HepG2 (cell line): Measurements from ENCODE around the gene YIF1A. TPM values are rescaled to one million over a fixed set of nuclear protein-coding genes. Genes with fewer than 3 reads are reported as not detected.

Experiments
- ADNP ChIP-seq: sonication (generic); formaldehyde crosslinking; IDR thresholded peaks from 2 replicates; pipeline ENCODE4 v1.4.0; 2020; ENCODE audit warnings: missing genetic modification reagents
- CREB1 ChIP-seq, 2 experiments: fragments of 450-650 bp in 1 of 2; IDR thresholded peaks; 2 replicates each; pipeline ENCODE4 v1.6.1; 2016 to 2017; ENCODE audit warnings: control low read depth in 1 of 2, mild to moderate bottlenecking in 1 of 2, missing compliant biosample characterization in 1 of 2, missing genetic modification characterization in 1 of 2
- FOSL2 ChIP-seq: sonication (generic); formaldehyde crosslinking; IDR thresholded peaks from 2 replicates; pipeline ENCODE4 v1.4.0; 2020; ENCODE audit warnings: missing genetic modification reagents
- HOXA5 ChIP-seq: sonication (generic); formaldehyde crosslinking; IDR thresholded peaks from 2 replicates; pipeline ENCODE4 v1.4.0; 2020; ENCODE audit warnings: missing genetic modification reagents
- KDM1A ChIP-seq: IDR thresholded peaks from 2 replicates; pipeline ENCODE4 v1.6.1; 2016; ENCODE audit warnings: missing compliant biosample characterization
- NFE2L1 ChIP-seq: sonication (generic); formaldehyde crosslinking; IDR thresholded peaks from 2 replicates; pipeline ENCODE4 v1.4.0; 2020; ENCODE audit warnings: missing genetic modification reagents, mild to moderate bottlenecking, borderline replicate concordance
- ZBTB7A ChIP-seq: sonication (generic); formaldehyde crosslinking; IDR thresholded peaks from 2 replicates; pipeline ENCODE4 v1.8.0; 2022; ENCODE audit warnings: mild to moderate bottlenecking, missing genetic modification reagents
- ZKSCAN5 ChIP-seq: sonication (generic); formaldehyde crosslinking; IDR thresholded peaks from 2 replicates; pipeline ENCODE4 v1.5.1; 2020; ENCODE audit warnings: mild to moderate bottlenecking, missing genetic modification reagents
- ZNF256 ChIP-seq: sonication (generic); formaldehyde crosslinking; conservative IDR thresholded peaks from 2 replicates; pipeline ENCODE4 v1.4.0; 2020; ENCODE audit warnings: missing genetic modification reagents
- ZNF326 ChIP-seq: sonication (generic); formaldehyde crosslinking; IDR thresholded peaks from 2 replicates; pipeline ENCODE4 v1.4.0; 2020; ENCODE audit warnings: missing genetic modification reagents, borderline replicate concordance
- ZNF557 ChIP-seq: sonication (generic); formaldehyde crosslinking; IDR thresholded peaks from 2 replicates; pipeline ENCODE4 v1.4.0; 2020; ENCODE audit warnings: missing genetic modification reagents
- ZNF619 ChIP-seq: sonication (generic); formaldehyde crosslinking; IDR thresholded peaks from 2 replicates; pipeline ENCODE4 v1.4.0; 2020; ENCODE audit warnings: mild to moderate bottlenecking, missing genetic modification reagents
- ZNF629 ChIP-seq: sonication (generic); formaldehyde crosslinking; conservative IDR thresholded peaks from 2 replicates; pipeline ENCODE4 v1.5.0; 2020; ENCODE audit warnings: missing genetic modification reagents
- ZNF878 ChIP-seq: sonication (generic); formaldehyde crosslinking; IDR thresholded peaks from 2 replicates; pipeline ENCODE4 v1.8.1; 2023; ENCODE audit warnings: mild to moderate bottlenecking, missing genetic modification reagents, moderate library complexity
- polyA plus RNA-seq, 8 experiments: library from polyadenylated mRNA; depleted of rRNA in 3 of 8; stranded (reverse) in 7 of 8; unstranded in 1 of 8; fragments of >200 nt; fragmentation: Illumina TruSeq in 4 of 8; extraction: Trizol in 4 of 8; gene quantifications; 2 replicates each; pipeline versions ENCODE4 v1.2.1 to v1.2.3, GENCODE V29; 2011 to 2016; ENCODE audit warnings: low read depth in 4 of 8, missing spikeins in 1 of 8, mixed read lengths in 1 of 8; ENCODE audit not compliant: insufficient read depth in 1 of 8
- total RNA-seq, 5 experiments: library from RNA; depleted of rRNA; stranded (reverse); fragments of >200 nt; fragmentation: Illumina TruSeq; extraction: Trizol; gene quantifications; 2 replicates each; pipeline ENCODE4 v1.2.3, GENCODE V29; 2016; ENCODE audit warnings: low read depth in 1 of 5
- TF ChIP-seq, protein P1 (sequence below): sonication (generic); formaldehyde crosslinking; IDR thresholded peaks from 2 replicates; pipeline ENCODE4 v1.4.0; 2020; ENCODE audit warnings: mild to moderate bottlenecking, missing genetic modification reagents
- TF ChIP-seq, protein P2 (sequence below): sonication (generic); formaldehyde crosslinking; IDR thresholded peaks from 2 replicates; pipeline ENCODE4 v1.5.0; 2020; ENCODE audit warnings: mild to moderate bottlenecking, missing genetic modification reagents
- TF ChIP-seq, protein P3 (sequence below): sonication (generic); formaldehyde crosslinking; IDR thresholded peaks from 2 replicates; pipeline ENCODE4 v1.8.0; 2022; ENCODE audit warnings: missing genetic modification reagents, mild to moderate bottlenecking, moderate library complexity, borderline replicate concordance
- TF ChIP-seq, protein P4 (sequence below): sonication (generic); formaldehyde crosslinking; IDR thresholded peaks from 2 replicates; pipeline ENCODE4 v1.4.0; 2020; ENCODE audit warnings: missing genetic modification reagents, borderline replicate concordance

YIF1A gene
- total and polyA plus RNA-seq, 2 of the 13 experiments (the other 11 are each of a cell fraction or from before 2014, with no cell fraction given) = 133 to 145 TPM

DNA sequence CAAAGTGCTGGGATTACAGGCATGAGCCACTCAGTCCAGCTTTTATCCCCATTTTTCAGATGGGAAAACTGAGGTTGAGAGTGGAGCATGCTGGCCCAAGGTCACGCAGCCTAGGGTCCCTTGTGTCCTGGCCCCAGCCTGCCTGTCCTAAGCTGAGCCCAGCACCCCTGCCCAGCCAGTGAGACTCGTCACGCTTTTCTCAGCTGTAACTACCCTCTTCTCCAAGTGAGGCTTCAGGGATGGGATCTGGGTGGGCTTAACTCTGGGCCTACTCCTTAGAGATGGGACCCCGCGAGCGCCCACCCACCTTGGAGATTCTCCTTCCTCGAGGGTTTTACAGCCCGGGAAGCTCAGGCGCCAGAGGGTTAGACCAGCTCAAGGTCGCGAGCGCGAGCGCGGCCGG, 2.4 kb upstream of the YIF1A start (continued):
- TF ChIP-seq, protein P1, sequence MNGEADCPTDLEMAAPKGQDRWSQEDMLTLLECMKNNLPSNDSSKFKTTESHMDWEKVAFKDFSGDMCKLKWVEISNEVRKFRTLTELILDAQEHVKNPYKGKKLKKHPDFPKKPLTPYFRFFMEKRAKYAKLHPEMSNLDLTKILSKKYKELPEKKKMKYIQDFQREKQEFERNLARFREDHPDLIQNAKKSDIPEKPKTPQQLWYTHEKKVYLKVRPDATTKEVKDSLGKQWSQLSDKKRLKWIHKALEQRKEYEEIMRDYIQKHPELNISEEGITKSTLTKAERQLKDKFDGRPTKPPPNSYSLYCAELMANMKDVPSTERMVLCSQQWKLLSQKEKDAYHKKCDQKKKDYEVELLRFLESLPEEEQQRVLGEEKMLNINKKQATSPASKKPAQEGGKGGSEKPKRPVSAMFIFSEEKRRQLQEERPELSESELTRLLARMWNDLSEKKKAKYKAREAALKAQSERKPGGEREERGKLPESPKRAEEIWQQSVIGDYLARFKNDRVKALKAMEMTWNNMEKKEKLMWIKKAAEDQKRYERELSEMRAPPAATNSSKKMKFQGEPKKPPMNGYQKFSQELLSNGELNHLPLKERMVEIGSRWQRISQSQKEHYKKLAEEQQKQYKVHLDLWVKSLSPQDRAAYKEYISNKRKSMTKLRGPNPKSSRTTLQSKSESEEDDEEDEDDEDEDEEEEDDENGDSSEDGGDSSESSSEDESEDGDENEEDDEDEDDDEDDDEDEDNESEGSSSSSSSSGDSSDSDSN (CRISPR knock-in tag) = no peak
- TF ChIP-seq FOSL2 (no peak), ADNP (peak; percentile 58; the same call in 1 of the 2 replicates), ZNF557 (CRISPR knock-in tag) (no peak), HOXA5 (no peak), NFE2L1 (CRISPR knock-in tag) (no peak), ZNF619 (no peak), ZNF629 (CRISPR knock-in tag) (peak; percentile 96), CREB1 (IDR thresholded peaks at IDR 0.05) (no peak), CREB1 (CRISPR knock-in tag; IDR thresholded peaks at IDR 0.05) (no peak), ZNF878 (CRISPR knock-in tag) (no peak), ZNF256 (no peak), KDM1A (CRISPR knock-in tag) (peak; percentile 65; the same call in 1 of the 2 replicates), ZNF326 (CRISPR knock-in tag) (no peak), ZBTB7A (CRISPR knock-in tag) (0 out of 2 replicates have a peak, but pooled peaks have one; percentile 31), ZKSCAN5 (CRISPR knock-in tag) (no peak)
- TF ChIP-seq, protein P2, sequence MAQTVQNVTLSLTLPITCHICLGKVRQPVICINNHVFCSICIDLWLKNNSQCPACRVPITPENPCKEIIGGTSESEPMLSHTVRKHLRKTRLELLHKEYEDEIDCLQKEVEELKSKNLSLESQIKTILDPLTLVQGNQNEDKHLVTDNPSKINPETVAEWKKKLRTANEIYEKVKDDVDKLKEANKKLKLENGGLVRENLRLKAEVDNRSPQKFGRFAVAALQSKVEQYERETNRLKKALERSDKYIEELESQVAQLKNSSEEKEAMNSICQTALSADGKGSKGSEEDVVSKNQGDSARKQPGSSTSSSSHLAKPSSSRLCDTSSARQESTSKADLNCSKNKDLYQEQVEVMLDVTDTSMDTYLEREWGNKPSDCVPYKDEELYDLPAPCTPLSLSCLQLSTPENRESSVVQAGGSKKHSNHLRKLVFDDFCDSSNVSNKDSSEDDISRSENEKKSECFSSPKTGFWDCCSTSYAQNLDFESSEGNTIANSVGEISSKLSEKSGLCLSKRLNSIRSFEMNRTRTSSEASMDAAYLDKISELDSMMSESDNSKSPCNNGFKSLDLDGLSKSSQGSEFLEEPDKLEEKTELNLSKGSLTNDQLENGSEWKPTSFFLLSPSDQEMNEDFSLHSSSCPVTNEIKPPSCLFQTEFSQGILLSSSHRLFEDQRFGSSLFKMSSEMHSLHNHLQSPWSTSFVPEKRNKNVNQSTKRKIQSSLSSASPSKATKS (CRISPR knock-in tag) = no peak
- TF ChIP-seq, protein P3, sequence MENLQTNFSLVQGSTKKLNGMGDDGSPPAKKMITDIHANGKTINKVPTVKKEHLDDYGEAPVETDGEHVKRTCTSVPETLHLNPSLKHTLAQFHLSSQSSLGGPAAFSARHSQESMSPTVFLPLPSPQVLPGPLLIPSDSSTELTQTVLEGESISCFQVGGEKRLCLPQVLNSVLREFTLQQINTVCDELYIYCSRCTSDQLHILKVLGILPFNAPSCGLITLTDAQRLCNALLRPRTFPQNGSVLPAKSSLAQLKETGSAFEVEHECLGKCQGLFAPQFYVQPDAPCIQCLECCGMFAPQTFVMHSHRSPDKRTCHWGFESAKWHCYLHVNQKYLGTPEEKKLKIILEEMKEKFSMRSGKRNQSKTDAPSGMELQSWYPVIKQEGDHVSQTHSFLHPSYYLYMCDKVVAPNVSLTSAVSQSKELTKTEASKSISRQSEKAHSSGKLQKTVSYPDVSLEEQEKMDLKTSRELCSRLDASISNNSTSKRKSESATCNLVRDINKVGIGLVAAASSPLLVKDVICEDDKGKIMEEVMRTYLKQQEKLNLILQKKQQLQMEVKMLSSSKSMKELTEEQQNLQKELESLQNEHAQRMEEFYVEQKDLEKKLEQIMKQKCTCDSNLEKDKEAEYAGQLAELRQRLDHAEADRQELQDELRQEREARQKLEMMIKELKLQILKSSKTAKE (CRISPR knock-in tag) = no peak
- TF ChIP-seq, protein P4, sequence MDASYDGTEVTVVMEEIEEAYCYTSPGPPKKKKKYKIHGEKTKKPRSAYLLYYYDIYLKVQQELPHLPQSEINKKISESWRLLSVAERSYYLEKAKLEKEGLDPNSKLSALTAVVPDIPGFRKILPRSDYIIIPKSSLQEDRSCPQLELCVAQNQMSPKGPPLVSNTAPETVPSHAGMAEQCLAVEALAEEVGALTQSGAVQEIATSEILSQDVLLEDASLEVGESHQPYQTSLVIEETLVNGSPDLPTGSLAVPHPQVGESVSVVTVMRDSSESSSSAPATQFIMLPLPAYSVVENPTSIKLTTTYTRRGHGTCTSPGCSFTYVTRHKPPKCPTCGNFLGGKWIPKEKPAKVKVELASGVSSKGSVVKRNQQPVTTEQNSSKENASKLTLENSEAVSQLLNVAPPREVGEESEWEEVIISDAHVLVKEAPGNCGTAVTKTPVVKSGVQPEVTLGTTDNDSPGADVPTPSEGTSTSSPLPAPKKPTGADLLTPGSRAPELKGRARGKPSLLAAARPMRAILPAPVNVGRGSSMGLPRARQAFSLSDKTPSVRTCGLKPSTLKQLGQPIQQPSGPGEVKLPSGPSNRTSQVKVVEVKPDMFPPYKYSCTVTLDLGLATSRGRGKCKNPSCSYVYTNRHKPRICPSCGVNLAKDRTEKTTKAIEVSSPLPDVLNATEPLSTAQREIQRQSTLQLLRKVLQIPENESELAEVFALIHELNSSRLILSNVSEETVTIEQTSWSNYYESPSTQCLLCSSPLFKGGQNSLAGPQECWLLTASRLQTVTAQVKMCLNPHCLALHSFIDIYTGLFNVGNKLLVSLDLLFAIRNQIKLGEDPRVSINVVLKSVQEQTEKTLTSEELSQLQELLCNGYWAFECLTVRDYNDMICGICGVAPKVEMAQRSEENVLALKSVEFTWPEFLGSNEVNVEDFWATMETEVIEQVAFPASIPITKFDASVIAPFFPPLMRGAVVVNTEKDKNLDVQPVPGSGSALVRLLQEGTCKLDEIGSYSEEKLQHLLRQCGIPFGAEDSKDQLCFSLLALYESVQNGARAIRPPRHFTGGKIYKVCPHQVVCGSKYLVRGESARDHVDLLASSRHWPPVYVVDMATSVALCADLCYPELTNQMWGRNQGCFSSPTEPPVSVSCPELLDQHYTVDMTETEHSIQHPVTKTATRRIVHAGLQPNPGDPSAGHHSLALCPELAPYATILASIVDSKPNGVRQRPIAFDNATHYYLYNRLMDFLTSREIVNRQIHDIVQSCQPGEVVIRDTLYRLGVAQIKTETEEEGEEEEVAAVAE = no peak
